PFSK-1 (cell line): Measurements from ENCODE around the gene HNRNPF.
A peak's percentile ranks its signal among the peaks of the same experiment; 100 is the strongest.

Experiments used
- FOXP2 ChIP-seq: optimal IDR thresholded peaks from 2 replicates; pipeline ENCODE3; 2011; ENCODE audit warnings: borderline replicate concordance, control low read depth, inconsistent platforms; ENCODE audit not compliant: insufficient read depth; ENCODE audit errors: extremely low read length, extremely low read depth
- POLR2AphosphoS5 ChIP-seq: IDR thresholded peaks from 2 replicates; pipeline ENCODE4 v1.6.1; 2012; ENCODE audit warnings: low read depth, mild to moderate bottlenecking, control low read depth, low read length, moderate library complexity
- REST ChIP-seq, 2 experiments: IDR thresholded peaks; 2 replicates each; pipeline versions ENCODE4 v1.6.1 to v1.8.0; 2011 to 2012; ENCODE audit warnings: low read depth in 2 of 2, low read length in 2 of 2, control low read depth in 1 of 2, inconsistent platforms in 1 of 2, mild to moderate bottlenecking in 1 of 2, moderate library complexity in 1 of 2; ENCODE audit not compliant: insufficient read depth in 1 of 2
- SIN3A ChIP-seq: IDR thresholded peaks from 2 replicates; pipeline ENCODE4 v1.6.1; 2012; ENCODE audit warnings: mild to moderate bottlenecking, low read length, moderate library complexity, borderline replicate concordance; ENCODE audit not compliant: insufficient read depth
- TAF1 ChIP-seq: IDR thresholded peaks from 2 replicates; pipeline ENCODE4 v1.6.1; 2012; ENCODE audit warnings: low read length, control low read depth, borderline replicate concordance; ENCODE audit not compliant: insufficient read depth

HNRNPF gene

GRCh38 chr10:43392748-43393147, 16.2 kb downstream of the HNRNPF start:
- TF ChIP-seq TAF1 (no peak), FOXP2 (no peak), SIN3A (no peak), POLR2AphosphoS5 (no peak), REST (IDR thresholded peaks at IDR 0.05; ENCODE audit: insufficient read depth in 1 of 2, low read depth in 2 of 2, low read length in 2 of 2) (no peak)

- TF ChIP-seq FOXP2 (no peak), REST (IDR thresholded peaks at IDR 0.05; ENCODE audit: insufficient read depth in 1 of 2, low read depth in 2 of 2, low read length in 2 of 2) (no peak), TAF1 (no peak), SIN3A (no peak), POLR2AphosphoS5 (peak; percentile 18; the same call in 1 of the 2 replicates)
Observed at GRCh38 chr10:43391496-43391895, 17.5 kb downstream of the HNRNPF start.

GRCh38 chr10:43390759-43391158, 18.2 kb downstream of the HNRNPF start:
- no peak for TF ChIP-seq POLR2AphosphoS5
- TF ChIP-seq FOXP2, result no peak
- no peak for TF ChIP-seq TAF1
- no peak for TF ChIP-seq REST (IDR thresholded peaks at IDR 0.05; ENCODE audit: insufficient read depth in 1 of 2, low read depth in 2 of 2, low read length in 2 of 2)
- no peak for TF ChIP-seq SIN3A

- no peak for TF ChIP-seq SIN3A
- no peak for TF ChIP-seq REST (IDR thresholded peaks at IDR 0.05; ENCODE audit: insufficient read depth in 1 of 2, low read depth in 2 of 2, low read length in 2 of 2)
- TF ChIP-seq POLR2AphosphoS5, result peak; percentile 29; the same call in 1 of the 2 replicates
- TF ChIP-seq TAF1, result no peak
- TF ChIP-seq FOXP2, result no peak
Observed at GRCh38 chr10:43390333-43390732, 18.7 kb downstream of the HNRNPF start.

GRCh38 chr10:43389867-43390266, 19.1 kb downstream of the HNRNPF start:
- no peak for TF ChIP-seq SIN3A
- TF ChIP-seq POLR2AphosphoS5, result peak; percentile 23; the same call in 1 of the 2 replicates
